AG04449 (cell line): ENCODE data around the gene RSRC2.
"Not testable (repeated sequence)": the region's sequence is repeated elsewhere in the genome, so short reads cannot be mapped to it uniquely, and the experiment has no call there.

Experiments
- CTCF ChIA-PET: fragments of 350-600 bp; formaldehyde crosslinking; extraction: SDS; loops from one replicate; lab custom pipeline; 2021; ENCODE audit warnings: antibody characterized with exemption; lab: Yijun Ruan, JAX
- POLR2A ChIA-PET: fragments of 400-600, 350-600 bp; formaldehyde crosslinking; extraction: SDS; loops from one replicate; lab custom pipeline; 2020; ENCODE audit warnings: antibody characterized with exemption, inconsistent platforms; lab: Yijun Ruan, JAX
- DNase-seq: peaks from one replicate; pipeline ENCODE4 v3.0.0-alpha.2; 2010; ENCODE audit warnings: low read depth, low spot score
- H3K4me3 ChIP-seq: 2 replicates; pipeline ENCODE4 v1.5.1; 2011; ENCODE audit warnings: low read depth, mild to moderate bottlenecking, control low read depth, low read length
- TF ChIP-seq, protein P1 (sequence below): IDR thresholded peaks from one replicate; pipeline ENCODE4 v1.5.1; 2011; ENCODE audit warnings: mild to moderate bottlenecking, moderate library complexity, low read length, control low read depth, inconsistent platforms; ENCODE audit not compliant: insufficient read depth; ENCODE audit errors: missing control alignments

The RSRC2 gene

DNA sequence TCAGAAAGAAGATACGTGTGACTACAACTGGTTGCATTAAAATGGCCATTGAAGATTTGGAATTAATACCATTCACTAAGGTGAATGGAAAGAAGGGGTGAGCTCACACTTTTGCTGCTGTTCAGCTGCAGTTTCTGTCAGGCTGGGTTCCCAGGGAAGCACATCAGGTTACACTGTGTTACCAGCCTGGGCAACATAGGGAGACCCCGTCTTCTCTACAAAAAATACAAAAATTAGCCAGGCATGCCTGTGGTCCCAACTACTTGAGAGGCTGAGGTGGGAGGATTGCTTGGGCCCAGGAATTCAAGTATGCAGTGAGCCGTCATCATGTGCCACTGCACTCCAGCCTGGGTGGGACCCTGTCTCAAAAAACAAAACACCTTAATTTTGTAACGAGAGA is 13.1 kb downstream of the RSRC2 start:
- no peak for DNase-seq
- TF ChIP-seq, protein P1, sequence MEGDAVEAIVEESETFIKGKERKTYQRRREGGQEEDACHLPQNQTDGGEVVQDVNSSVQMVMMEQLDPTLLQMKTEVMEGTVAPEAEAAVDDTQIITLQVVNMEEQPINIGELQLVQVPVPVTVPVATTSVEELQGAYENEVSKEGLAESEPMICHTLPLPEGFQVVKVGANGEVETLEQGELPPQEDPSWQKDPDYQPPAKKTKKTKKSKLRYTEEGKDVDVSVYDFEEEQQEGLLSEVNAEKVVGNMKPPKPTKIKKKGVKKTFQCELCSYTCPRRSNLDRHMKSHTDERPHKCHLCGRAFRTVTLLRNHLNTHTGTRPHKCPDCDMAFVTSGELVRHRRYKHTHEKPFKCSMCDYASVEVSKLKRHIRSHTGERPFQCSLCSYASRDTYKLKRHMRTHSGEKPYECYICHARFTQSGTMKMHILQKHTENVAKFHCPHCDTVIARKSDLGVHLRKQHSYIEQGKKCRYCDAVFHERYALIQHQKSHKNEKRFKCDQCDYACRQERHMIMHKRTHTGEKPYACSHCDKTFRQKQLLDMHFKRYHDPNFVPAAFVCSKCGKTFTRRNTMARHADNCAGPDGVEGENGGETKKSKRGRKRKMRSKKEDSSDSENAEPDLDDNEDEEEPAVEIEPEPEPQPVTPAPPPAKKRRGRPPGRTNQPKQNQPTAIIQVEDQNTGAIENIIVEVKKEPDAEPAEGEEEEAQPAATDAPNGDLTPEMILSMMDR, result no peak
- ChIA-PET POLR2A (interaction anchor here (1.2 kb wide), 1 partner anchor 8 kb away, joined by 6 read pairs; no protein-coding TSS in a partner anchor), CTCF (interaction anchor here (2.0 kb wide), 1 partner anchor 13 kb away, joined by 10 read pairs; the partner anchor contains the start of gene ZCCHC8)
- H3K4me3 ChIP-seq, result no peak overlapping the region

DNA sequence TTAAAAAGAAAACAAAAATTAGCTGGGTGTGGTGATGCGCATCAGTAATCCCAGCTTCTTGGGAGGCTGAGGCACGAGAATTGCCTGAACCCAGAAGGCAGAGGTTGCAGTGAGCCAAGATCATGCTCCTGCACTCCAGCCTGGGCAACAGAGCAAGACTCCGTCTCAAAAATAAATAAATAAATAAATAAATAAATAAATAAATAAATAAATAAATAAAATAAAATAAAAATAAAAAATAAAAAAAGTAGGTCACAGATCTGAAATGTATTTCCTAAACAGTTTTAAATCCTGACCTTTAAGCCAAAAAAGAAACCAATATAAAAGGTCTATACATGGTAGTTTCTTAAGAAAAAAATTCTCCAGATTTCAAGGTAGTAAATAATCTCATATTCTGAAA is 13.7 kb downstream of the RSRC2 start:
- POLR2A ChIA-PET, result interaction anchor here (0.6 to 1.4 kb wide), 2 partner anchors 12 to 22 kb away, joined by 3 to 8 read pairs; partner anchors contain the start of gene ZCCHC8
- DNase-seq, H3K4me3 ChIP-seq: not testable (repeated sequence)
- CTCF ChIA-PET, result interaction anchor here (2.0 kb wide), 1 partner anchor 12 kb away, joined by 10 read pairs; the partner anchor contains the start of gene ZCCHC8

DNA sequence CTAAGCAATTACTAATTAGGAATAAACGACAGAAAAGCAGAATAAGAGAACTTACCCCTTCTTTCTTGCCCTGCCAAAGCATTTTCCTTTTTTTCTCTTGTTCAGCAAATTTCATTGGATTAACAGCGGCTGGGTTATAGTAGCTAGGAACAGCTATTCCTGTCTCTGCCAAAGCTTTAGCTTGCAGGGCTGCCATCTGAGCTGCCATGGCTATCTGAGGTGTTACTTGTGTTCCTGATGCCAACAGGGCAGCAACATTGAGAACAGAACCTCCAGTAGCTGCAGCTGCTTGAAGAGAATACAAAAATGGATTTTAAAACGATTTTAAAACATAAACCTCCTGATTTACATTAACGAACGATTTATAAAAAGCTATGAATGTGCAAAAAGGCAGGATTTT is 18.6 kb downstream of the RSRC2 start:
- no peak overlapping the region for H3K4me3 ChIP-seq
- DNase-seq, result no peak
- POLR2A ChIA-PET, result interaction anchor here (0.7 kb wide), 1 partner anchor 10 kb away, joined by 3 read pairs; no protein-coding TSS in a partner anchor
- CTCF ChIA-PET, result interaction anchor here (0.9 to 1.2 kb wide), 2 partner anchors 37 to 108 kb away, joined by 4 to 5 read pairs; no protein-coding TSS in a partner anchor
- TF ChIP-seq, protein P1, result no peak

DNA sequence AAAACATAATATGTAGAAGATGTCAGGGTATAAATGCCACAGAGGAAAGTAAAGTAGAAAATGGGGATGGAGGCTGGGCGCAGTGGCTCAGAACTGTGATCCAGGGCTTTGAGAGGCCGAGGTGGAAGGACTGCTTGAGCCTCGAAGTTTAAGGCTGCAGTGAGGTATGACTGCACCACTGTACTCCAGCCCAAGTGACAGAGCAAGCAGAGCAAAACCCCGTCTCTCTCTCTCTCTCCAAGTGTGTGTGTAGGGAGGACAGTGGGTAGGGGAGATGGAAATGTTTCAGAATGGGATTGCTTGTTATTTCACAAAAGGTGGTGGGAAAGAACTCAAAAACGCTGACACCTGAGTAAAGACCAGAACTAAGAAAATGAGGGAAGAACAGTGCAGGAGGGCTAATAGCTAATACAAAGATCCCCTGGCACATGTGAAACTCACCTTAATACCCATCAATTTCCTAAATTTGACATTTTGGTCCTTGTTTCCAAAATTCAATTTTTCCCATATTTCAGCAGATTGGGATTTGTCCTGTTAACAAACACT is 20.3 kb downstream of the RSRC2 start:
- CTCF ChIA-PET, result interaction anchor here (2.2 kb wide), 1 partner anchor 107 kb away, joined by 7 read pairs; no protein-coding TSS in a partner anchor
- no peak for DNase-seq
- TF ChIP-seq, protein P1, result no peak
- H3K4me3 ChIP-seq, result no peak overlapping the region
- POLR2A ChIA-PET, result no interaction called here

DNA sequence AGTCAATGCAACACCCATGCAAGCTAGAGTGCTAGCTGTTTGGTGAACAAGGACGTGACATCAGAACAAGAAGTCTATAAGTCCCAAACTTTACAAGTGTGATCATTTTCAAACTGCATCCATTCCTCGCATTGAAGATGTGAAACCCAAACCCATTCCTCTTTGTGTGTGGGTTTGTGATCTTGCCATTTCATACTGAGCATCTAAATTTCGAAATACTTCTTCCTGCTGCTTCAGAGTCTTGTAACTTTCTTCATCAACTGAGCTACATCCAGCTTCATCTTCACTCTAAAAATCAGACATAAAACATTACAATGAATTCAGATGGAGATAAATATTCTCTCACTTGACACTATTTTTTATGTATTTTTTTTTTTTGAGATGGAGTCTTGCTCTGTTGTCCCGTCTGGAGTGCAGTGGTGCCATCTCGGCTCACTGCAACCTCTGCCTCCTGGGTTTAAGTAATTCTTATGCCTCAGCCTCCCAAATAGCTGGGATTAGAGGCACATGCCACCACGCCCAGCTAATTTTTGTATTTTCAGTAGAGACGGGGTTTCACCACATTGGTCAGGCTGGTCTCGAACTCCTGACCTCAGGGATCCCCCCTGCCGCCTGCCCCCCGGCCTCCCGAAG is 21.2 kb downstream of the RSRC2 start:
- TF ChIP-seq, protein P1, result no peak
- DNase-seq, result no peak
- no peak overlapping the region for H3K4me3 ChIP-seq
- CTCF ChIA-PET, result interaction anchor here (0.7 to 2.2 kb wide), 2 partner anchors 106 to 224 kb away, joined by 3 to 7 read pairs; no protein-coding TSS in a partner anchor
- POLR2A ChIA-PET, result interaction anchor here (1.3 to 1.4 kb wide), 2 partner anchors 9 to 12 kb away, joined by 3 to 6 read pairs; no protein-coding TSS in a partner anchor

DNA sequence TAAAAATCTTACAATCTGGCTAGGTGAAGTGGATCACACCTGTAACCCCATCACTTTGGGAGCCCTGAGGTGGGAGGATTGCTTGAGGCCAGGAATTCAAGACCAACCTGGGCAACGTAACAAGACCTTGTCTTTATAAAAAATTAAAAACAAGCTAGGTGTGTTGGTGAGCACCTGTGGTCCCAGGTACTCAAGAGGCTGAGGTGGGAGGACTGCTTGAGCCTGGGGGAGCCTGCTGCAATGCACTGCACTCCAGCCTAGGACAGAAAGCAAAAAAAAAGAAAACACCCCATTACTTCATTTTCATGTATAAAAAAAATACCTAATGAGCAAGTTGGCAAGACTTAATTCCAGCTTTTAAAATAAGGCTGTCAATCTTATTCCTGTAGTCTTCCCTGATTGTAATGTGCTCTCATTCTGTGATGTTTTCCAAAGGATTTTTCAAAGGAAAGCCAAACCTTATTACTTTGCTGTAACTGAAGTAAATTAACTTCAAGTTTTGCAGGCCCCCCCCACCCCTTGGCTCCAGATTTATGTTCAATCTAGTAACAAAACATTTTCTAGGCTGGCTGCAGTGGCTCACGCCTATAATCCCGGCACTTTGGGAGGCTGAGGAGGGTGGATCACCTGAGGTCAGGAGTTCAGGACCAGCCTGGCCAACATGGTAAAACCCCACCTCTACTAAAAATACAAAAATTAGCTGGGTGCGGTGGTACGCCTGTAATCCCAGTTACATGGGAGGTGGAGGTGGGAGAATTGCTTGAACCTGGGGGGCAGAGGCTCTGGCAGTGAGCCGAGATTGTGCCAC is 22.7 kb downstream of the RSRC2 start:
- TF ChIP-seq, protein P1, result no peak
- ChIA-PET CTCF (interaction anchor here (0.9 to 1.3 kb wide), 3 partner anchors 11 to 32 kb away, joined by 3 to 6 read pairs (median 4); no protein-coding TSS in a partner anchor), POLR2A (interaction anchor here (1.3 kb wide), 1 partner anchor 14 kb away, joined by 3 read pairs; no protein-coding TSS in a partner anchor)

More for the DNA sequence above, 22.7 kb downstream of the RSRC2 start:
- DNase-seq, result no peak
- H3K4me3 ChIP-seq, result no peak overlapping the region
